Urothelium cell line (cell line): Measurements from ENCODE around the gene SPINT2.
A peak's percentile ranks its signal among the peaks of the same experiment; 100 is the strongest.
"Not testable (repeated sequence)": the region's sequence is repeated elsewhere in the genome, so short reads cannot be mapped to it uniquely, and the experiment has no call there.

Experiments
- DNase-seq: peaks from one replicate; pipeline ENCODE4 v3.0.0; 2011; ENCODE audit warnings: low spot score, mixed read lengths
- FAIRE-seq: peaks from 2 replicates; lab custom pipeline; 2011; peaks lifted over from hg19 to GRCh38; lab: Jason Lieb, UNC

The SPINT2 gene

GRCh38 chr19:38264486-38265212 lies at the start of gene SPINT2:
Gene SPINT2 (plus strand): TSS chr19:38264573. CDS start chr19:38264893, 320 bp downstream.
- no peak for FAIRE-seq
- DNase-seq = no peak

GRCh38 chr19:38216785-38217641 lies 47.4 kb upstream of the SPINT2 start:
- no peak for DNase-seq
- no peak for FAIRE-seq

- DNase-seq (no peak), FAIRE-seq (no peak)
Measured at GRCh38 chr19:38218204-38218603, 46.2 kb upstream of the SPINT2 start.

GRCh38 chr19:38219221-38219620 lies 45.2 kb upstream of the SPINT2 start:
- no peak for FAIRE-seq
- DNase-seq = no peak

GRCh38 chr19:38221421-38221820 lies 43.0 kb upstream of the SPINT2 start:
- no peak for DNase-seq
- FAIRE-seq = no peak

- DNase-seq (no peak), FAIRE-seq (no peak)
Measured at GRCh38 chr19:38221919-38222830, 42.2 kb upstream of the SPINT2 start.

GRCh38 chr19:38223119-38223523 lies 41.3 kb upstream of the SPINT2 start:
- no peak for DNase-seq
- peak; percentile 84 for FAIRE-seq

- DNase-seq (no peak), FAIRE-seq (no peak)
Measured at GRCh38 chr19:38223617-38224013, 40.8 kb upstream of the SPINT2 start.

- DNase-seq (peak; percentile 95), FAIRE-seq (peak; percentile 96)
Measured at GRCh38 chr19:38224014-38224862, 40.1 kb upstream of the SPINT2 start, which contains the start of gene DPF1. Gene DPF1 (minus strand): TSS chr19:38224222. CDS start chr19:38224142, 80 bp downstream.

- DNase-seq, FAIRE-seq: not testable (repeated sequence)
Measured at GRCh38 chr19:38224863-38225218, 39.5 kb upstream of the SPINT2 start.

GRCh38 chr19:38227287-38228004 lies 36.9 kb upstream of the SPINT2 start:
- FAIRE-seq = no peak
- DNase-seq = no peak

- no peak for FAIRE-seq
- no peak for DNase-seq
Measured at GRCh38 chr19:38228005-38228377, 36.4 kb upstream of the SPINT2 start.

- peak; percentile 51 for DNase-seq
- no peak for FAIRE-seq
Measured at GRCh38 chr19:38228491-38229439, 35.6 kb upstream of the SPINT2 start.

- FAIRE-seq = no peak
- DNase-seq = no peak
Measured at GRCh38 chr19:38229585-38230073, 34.7 kb upstream of the SPINT2 start.

- not testable (repeated sequence) for DNase-seq, FAIRE-seq
Measured at GRCh38 chr19:38230506-38231133, 33.8 kb upstream of the SPINT2 start.

GRCh38 chr19:38231918-38232317 lies 32.5 kb upstream of the SPINT2 start:
- FAIRE-seq = no peak
- no peak for DNase-seq

- DNase-seq (peak; percentile 80), FAIRE-seq (no peak)
Measured at GRCh38 chr19:38233740-38234251, 30.6 kb upstream of the SPINT2 start.
